HG03521 (cell line): Measurements from ENCODE around the gene COPZ1.
"Not testable (repeated sequence)": the region's sequence is repeated elsewhere in the genome, so short reads cannot be mapped to it uniquely, and the experiment has no call there.

Experiments used
- ATAC-seq: cut with Tn5 transposase; IDR thresholded peaks from one replicate; pipeline ENCODE4 v1.9.1; 2021; ENCODE audit warnings: mild to moderate bottlenecking, moderate library complexity; ENCODE audit not compliant: unreplicated experiment

COPZ1 gene

DNA sequence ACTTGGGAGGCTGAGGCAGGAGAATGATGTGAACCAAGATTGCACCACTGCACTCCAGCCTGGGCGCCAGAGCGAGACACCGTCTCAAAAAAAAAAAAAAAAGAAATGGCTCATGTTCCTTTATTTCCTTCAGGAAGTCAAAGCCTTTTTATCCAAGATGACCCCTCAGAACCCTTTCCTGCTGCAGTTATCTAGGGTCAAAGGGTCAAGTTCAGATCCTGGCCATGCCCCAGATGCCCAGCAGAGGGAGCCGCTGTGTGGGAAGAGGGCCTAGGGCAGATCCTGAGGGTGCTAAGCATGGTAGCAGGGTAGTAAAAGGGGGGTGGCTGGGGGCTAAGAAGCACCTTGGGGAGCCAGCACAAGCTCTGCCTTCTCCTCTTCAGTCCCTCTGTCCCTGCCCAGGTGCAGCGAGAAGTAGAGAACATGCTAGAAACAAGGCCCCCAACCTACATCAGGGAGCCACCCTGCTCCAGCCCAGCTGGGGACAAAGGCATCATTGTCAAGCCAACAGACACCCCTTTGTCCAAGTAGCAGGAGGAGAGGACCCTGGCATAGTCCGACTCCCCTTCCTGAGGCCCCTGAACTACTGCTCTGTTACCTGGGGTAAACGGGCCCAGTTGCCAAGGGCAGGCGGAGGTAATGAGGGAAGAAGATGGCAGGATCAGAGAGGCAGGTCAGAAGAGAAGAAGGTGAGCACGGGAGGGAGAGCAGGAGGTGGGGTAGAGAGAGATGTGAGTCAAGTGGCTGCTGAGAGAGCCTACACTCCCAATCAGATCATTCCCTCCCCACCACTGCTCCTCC lies 30.6 kb upstream of the COPZ1 start:
- no peak for ATAC-seq

DNA sequence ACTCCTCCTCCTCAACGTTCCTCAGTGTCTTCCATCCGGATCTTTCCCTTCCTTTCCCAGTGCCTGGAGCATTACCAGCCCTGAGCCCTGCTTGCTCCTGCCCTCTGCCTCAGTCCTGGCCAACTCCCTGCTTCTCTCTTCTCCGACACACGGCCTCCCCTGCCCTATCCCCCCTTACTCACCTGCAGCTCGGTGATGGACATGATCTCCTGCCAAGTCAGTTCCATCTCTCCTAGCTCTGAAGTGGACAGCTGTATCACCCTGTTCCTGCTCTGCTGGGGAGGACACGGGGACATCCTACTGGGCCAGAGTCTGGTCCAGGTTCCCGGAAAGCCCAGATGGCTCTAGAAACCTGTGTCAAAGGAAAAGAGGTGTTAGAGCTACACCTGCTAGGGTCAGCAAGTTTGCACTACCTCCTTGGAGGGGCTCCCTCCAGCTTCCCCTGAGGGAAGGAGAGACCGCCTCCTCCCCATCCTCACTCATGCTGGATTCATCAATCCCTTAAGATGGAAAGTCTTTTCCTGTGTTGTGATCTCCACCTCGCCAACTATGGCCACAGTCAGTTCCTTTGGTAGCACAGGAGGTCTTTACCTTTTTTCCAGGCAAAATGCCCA lies 29.9 kb upstream of the COPZ1 start:
- no peak for ATAC-seq

DNA sequence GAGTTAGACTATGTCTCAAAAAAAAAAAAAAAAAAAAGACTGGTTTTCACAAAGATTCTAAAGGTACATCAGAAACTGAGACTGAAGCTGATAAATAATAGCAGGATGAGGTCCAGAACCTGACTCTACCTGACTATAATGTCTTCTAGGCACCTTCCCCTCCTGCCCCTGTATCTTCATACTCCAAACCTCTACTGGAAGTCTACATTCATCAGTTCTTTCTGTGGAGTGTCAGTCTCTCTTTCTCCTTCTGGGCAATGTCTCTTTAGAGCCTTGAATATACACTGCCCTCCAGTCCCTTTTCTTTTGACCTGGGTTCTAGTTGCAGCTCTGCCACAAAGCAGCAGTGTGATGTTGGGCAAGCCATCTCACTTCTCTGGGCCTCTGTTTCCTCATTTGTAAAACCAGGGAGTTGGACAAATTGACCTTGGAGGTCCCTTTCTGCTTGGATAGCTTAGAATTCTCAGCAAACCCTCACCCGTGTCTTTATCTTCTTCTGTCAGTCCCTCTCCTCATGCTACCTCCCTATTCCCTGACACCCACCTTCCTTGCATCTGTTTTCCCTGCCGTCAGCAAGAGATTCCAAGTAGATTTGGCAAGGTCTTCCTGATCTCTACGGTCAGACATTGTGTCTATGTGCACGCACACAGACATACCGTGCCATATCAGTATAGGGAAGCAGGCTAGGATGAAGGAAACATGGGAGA lies 28.4 kb upstream of the COPZ1 start:
- no peak for ATAC-seq

DNA sequence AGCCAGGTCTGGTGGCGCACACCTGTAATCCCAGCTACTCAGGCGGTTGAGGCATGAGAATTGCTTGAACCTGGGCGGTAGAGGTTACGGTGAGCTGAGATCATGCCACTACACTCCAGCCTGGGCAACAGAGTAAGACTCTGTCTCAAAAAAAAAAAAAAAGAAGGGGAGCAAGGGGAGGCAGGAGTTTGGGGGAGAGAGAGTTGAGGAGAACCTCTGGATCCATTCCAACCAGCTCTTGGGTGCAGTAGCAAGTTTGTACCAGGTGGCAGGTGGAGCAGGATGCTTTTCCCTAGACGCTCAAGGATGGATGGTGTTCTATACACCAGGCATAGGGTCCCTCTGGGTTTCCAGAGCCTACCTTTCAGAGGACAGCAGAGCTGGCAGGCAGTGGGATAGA lies 26.0 kb upstream of the COPZ1 start:
- ATAC-seq: no peak

DNA sequence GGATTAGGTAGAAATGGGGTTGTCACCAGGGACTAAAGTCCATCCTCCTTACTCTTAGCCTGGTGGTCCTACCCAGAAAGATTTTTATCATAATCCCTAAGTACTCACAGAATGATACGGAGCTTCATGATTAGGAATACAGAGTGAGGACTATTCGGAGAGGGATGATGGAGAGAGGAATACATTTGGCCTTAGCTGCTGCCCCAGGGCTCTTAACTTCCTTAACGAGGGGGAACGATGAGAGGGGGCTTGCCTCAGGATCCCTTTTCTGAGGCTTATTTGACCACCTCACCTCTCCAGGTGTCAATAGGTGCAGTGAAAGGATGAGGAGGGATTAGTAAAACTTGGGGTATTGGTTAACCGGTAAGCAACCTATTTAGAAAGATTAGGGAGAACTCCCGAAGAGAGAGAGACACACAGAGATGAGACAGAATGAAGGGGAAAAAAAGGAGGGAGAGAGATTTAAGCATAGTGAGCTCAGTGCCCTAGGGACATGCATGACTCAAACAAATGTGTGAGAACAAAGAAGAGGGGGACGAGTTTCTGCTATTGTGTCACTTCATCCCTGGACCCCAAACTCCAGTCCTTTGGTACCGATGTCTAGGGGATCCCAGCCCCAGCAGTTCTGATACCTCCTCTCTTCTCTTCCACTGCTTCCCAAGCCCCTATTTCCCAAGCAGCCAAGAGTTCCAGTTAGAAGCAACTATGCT lies 25.3 kb upstream of the COPZ1 start:
- ATAC-seq: no peak

DNA sequence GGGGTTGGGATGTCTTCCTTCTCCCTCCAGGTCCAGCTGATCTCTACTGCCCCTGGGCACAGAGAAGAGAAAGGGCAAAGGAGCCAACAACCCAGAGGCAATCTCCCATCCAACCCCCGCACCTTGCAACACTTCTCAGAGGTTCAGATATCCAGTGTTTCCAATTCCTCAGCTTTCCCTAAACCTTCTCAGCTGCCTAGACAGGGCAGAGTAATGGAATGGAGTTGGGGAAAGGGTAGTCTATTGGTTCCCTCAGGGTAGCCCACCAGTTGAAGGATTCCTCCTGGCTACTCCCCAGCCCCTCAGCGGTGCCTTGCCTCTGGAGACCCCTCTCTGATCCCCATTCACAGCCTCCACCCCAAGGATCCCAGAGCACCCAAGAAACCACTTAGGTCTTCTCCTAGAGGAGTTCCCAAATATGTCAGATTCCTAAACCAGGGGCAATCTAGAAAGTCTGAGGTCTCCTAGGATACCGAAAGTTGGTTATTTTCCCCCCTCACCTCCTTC lies 24.7 kb upstream of the COPZ1 start:
- no peak for ATAC-seq

DNA sequence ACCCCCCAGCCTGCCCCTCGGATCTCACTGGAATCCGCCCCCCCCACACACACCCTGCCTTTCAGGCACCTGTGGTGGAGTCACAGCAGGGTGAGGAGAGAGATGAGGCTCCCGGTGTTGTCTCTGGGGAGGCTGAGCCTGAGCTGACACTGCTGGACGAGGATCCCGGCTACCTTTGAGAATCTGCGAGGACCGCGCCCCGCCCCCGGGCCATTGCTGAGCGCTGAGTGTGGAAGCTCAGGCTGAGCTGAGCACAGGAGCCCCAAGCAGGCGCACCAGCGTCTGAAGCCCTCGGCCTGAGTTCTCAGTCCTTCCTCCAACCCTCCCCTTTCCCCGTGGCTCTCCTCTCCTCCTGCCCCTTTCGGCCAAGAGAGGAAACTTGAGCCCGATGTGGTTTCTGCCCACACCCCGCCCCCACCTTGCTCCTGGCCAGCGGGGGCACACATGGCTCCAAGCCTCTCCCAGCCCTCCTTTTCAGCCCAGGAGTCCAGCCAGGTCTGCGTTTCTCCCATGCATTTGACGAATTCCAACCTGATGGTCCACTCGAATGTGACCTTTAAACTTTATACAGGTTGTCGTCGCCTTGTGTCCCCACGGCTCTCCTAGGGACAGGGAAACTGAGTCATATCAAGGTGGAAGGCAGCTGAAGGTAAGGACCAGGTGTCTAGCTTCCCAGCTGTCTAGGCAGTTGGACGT lies 24.1 kb upstream of the COPZ1 start, which contains the start of gene NFE2:
TSS of gene NFE2 (minus strand) at position 284 of the 696 bp plus-strand sequence. CDS start 5,767 bp downstream, outside the sequence.
- ATAC-seq: no peak

DNA sequence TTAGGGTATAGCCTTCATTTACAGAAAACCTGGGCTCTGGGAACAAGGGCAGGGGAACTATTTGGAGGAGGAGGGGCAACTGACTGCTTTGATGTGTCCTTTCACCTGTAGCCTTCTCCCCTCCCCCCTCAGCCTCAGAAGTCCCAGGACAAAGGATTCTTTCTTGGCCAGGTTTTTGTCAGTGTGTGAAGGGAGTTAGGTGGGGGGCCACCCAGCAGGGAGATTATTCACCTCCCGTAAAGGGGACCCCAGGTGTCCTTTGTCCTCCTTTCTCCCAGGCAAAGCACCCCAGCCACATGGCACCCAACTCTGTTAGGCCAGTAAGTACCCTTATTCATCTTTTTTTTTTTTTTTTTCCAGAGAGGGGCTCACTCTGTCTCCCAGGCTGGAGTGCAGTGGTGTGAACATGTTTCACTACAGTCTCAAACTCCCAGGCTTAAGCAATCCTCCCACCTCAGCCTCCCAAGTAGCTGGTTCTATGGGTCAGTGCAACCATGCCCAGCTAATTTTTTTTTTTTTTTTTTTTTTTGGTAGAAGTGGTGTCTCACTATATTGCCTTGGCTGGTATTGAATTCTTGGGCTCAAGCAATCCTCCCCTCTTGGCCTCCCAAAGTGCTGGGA lies 23.4 kb upstream of the COPZ1 start:
- ATAC-seq: no peak

DNA sequence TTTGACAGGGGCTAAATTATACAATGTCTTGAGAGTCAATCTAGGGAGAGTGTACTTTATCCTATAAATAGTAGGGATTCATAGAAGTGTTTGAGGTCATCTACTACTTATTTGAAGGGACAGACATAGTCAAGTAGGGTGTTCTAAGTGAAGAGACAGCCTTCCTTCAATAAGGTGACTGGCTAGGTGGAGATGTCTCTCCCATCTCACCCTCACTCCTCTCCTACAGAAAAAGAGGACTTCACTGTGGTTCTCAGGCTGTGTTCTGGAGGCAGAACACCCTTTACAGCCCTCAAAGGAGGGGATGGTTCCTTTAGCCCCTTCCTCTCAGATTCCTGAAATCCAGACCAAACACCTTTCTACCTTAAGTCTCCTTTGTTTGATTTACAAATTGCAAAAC lies 21.3 kb upstream of the COPZ1 start:
- no peak for ATAC-seq

DNA sequence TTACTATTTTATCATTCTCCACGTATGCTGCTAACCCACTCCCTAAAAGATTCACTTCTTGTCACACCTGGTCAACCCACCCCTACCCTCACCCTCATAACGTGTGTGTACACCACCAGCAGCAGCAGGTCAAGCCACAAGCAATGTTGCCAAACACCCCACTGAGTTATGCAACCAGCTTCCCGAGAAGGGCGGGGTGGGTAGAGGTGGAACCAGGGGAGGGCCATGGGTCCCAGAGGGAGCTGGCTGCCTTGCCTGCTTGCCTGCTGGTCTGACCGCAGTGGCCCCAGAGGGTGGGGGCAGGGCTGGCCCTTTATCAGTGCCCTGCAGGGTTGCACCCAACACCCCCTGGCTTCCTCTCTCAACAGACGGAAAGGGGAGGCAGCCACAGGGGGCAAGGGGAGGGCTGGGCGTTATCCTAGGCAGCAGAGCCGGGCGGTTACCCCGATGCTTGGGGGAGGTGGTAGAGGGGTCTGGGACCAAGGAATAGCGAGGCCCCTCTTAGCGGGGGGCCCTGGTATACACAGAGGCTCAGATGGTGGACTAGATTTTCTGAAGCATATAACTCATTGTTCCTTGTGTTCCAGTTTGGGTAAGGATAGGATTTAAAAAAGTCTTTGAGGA lies 20.6 kb upstream of the COPZ1 start:
- ATAC-seq: no peak

DNA sequence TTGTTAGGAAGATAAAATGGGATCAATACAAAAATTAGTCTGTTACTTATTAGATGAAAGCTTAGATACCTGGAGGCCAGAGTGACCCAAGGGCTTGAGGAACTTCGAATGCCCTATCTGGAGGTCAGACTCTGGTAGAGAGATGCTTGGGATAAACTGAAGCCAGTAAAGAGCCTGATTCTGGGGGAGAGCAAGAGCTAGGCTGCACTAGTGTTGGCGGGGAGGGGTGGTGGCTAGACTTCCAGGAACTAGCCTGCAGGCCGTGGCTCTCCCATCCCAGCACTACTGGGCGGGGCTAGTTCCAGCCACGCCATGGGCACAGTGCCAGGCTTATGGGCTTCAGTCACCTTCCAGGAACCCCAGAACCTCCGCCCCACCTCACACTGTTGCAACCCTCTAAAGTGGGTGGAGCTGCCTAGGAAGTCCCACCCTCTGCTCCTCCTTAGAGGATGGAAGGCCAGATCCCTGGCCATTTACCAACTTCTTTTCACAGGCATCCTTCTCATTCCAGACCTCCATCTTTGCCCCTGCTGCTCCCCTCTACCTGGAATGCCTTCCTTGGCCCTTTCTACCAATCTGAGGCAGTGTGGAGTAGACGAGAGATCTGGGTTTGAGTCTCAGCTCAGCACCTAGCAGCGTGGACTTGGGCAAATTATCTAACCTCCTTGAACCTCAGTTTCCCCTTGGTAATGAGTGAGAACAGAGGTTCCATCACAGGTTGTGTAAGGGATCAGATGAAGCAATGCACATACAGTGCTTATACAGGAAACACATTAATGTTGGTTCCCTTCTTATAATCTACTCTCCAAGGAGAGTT lies 17.8 kb upstream of the COPZ1 start:
- ATAC-seq: no peak

DNA sequence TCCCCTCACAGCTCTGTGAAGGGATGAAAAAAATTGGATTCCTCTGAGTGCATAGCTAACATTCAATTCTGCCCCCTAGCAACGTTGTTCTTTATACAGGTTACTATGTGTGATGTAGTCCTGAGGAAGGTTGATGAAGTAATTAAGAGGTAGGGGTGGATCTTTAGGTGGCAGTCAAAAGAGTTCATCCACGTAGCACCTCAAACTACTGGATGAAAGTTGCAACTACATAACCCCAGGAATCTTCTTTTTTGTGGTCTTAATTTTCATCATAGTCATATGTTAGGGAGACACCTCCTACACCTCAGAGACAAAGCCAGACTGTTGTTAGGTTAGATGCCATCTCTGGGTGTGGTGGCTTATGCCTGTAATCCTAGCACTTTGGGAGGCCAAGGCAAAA lies 13.9 kb upstream of the COPZ1 start:
- ATAC-seq: no peak

DNA sequence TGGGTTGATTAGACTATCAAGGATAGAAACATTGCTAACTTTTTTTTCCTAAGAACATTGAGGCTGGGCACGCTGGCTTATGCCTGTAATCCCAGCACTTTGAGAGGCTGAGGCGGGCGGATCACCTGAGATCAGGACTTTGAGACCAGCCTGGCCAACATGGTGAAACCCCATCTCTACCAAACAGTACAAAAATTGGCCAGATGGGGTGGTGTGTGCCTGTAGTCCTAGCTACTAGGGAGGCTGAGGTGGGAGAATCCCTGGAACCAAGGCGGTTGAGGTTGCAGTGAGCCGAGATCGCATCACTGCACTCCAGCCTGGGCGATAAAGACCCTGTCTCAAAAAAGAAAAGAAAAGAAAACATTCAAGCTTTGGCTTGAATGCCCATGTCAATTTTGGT lies 12.6 kb upstream of the COPZ1 start:
- not testable (repeated sequence) for ATAC-seq

DNA sequence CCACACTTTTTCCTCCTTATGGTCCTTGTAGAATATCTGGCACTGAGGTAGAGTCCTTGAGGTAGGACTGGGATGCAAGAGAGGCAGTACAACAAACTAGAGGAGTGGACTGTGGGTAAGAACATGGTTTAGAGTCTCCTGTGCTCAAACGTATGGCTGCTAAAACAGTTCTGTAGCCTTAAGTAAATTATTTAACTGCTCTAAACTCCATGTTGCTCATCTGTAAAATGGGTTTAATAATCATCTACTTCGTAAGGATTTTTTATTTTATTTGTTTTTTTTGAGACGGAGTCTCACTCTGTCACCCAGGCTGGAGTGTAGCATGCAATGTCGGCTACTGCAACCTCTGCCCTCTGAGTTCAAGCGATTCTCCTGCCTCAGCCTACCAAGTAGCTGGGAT lies 3.6 kb upstream of the COPZ1 start:
- no peak for ATAC-seq

DNA sequence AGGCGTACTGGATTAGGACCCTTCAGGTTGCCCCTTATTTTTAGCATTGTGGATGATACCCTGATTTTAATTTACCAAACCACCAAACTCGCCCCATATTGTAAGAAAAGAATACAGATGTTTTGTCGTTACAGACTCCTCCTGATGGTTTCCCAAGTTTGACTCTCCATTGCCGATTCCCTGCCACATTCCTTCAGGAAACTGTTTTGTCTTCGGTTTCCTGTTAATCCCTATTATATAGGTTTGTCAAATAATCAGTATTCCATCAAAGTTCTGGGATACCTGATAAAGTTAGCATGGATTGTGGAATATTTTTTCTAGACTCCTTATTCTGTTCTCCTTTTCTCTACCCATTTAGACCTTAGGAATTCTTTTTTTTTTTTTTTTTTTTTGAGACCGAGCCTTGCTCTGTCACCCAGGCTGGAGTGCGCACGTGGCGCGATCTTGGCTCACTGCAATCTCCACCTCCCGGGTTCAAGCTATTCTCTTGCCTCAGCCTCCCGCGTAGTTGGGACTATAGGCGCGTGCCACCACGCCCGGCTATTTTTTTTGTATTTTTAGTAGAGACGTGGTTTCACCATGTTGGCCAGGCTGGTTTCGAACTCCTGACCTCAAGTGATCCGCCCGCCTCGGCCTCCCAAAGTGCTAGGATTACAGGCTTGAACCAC lies 645 bp downstream of the COPZ1 start:
- not testable (repeated sequence) for ATAC-seq

DNA sequence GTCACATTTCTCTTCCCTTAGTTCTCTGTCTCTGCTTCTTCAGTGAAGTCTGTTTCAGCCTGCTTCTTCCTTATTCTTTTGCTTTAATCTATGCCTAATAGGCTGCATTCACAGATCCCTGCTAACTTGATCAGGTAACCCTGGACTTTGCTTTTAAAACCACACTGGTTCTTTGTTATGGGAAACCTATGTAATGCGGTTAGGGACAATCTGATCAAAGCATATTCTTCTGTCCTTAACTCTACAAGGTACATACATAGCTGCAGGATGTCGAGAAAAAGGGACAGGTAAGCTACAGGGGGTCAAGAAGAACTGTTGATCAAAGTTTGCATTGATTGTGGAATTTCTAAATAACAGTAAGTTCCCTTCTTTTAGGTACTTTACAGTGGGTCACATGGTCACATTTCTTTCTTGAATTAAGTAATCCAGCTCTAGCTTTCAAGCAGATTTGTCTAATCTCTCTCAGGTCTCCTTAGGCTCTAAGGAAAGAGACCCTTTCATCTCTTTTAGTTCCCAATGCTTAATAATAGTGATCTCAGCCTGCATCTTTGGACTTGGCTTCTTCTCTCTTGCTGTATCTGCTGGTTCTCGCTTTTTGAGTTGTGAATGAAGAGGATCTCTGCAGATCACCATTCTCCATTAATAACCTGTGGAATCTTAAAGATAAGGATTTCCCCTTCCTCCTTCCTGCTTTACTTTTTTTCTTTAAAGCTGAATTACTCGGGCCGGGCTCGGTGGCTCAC lies 3.8 kb downstream of the COPZ1 start:
- ATAC-seq: no peak

DNA sequence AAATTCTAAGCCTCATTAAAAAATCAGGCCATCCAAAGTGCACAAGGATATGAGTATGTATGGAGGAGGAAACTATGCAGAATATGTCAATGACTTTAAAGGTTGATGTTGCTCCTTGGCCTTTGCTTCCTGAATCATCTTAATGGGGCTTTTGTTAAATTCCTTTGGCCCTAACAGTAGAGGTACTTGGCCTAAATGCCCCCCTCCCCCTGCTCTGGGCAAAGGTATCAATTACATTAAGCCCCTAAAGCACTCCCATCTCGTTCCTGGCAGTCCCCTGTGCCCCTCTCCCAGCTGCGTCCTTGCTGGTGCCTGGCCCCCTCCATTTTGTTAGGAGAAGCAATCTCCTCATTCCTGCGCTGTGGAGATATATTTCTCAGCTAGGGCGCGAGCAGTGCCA lies 4.8 kb downstream of the COPZ1 start:
- no peak for ATAC-seq

DNA sequence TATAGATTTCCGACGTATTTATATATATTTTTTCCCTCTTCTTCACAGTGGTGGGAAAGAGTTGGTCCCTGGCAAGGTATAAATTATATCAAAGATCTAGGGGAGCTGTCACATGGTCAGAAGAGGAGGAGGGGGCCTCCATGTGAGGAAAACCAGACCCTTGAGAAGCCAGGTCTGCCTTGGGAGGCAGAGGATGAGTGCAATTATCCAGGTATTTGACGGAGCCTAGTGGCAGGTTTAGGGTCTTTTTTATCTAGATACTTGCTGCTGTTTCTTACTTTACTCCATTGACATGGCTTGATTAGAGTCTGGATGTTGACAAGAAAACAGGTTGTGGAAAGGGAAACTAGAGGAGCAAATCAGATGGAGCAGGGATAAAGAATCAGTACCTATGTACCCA lies 5.5 kb downstream of the COPZ1 start:
- no peak for ATAC-seq
